ENCODE measurements around the gene KCNQ1.

DNA sequence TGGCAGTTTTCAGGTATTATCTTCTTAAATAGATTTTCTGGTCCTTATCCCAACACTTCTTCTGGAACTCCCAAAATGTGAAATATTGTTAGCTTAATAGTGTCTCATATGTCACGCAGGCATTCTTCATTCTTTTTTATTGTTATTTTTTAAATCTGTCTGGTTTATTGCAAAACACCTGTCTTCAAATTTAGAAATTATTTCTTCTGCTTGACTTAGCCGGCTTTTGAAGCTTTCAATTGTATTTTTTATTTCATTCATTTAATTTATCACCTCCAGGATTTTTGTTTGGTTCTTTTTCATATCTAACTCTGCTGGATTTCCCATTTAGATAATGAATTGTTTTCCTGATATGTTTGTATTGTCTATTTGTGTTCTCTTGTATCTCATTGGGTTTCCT is 205.0 kb downstream of the KCNQ1 start:
- TF ChIP-seq, protein P1, sequence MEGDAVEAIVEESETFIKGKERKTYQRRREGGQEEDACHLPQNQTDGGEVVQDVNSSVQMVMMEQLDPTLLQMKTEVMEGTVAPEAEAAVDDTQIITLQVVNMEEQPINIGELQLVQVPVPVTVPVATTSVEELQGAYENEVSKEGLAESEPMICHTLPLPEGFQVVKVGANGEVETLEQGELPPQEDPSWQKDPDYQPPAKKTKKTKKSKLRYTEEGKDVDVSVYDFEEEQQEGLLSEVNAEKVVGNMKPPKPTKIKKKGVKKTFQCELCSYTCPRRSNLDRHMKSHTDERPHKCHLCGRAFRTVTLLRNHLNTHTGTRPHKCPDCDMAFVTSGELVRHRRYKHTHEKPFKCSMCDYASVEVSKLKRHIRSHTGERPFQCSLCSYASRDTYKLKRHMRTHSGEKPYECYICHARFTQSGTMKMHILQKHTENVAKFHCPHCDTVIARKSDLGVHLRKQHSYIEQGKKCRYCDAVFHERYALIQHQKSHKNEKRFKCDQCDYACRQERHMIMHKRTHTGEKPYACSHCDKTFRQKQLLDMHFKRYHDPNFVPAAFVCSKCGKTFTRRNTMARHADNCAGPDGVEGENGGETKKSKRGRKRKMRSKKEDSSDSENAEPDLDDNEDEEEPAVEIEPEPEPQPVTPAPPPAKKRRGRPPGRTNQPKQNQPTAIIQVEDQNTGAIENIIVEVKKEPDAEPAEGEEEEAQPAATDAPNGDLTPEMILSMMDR (IDR thresholded peaks at IDR 0.05; ENCODE audit: low read length): no peak
- TF ChIP-seq EZH2 (IDR thresholded peaks at IDR 0.05; ENCODE audit: borderline replicate concordance, low read length): no peak
